Vagina (tissue), 2 donors: ENCODE measurements around the gene ARHGAP45.

Source experiments
- POLR2A ChIP-seq, 2 donors: fragments of 450-650 bp; IDR thresholded peaks; one replicate each; pipeline ENCODE4 v1.6.1; 2017; ENCODE audit warnings: antibody characterized with exemption in 2 of 2, mild to moderate bottlenecking in 2 of 2, moderate library complexity in 2 of 2
- TF ChIP-seq, protein P1 (sequence below), 3 experiments: fragments of 450-650 bp in 2 of 3; fragments of 200-600 bp in 1 of 3; sonication (generic) in 1 of 3; IDR thresholded peaks; one replicate each; pipeline ENCODE4 v1.5.1; 2017 to 2019; ENCODE audit warnings: antibody characterized with exemption in 3 of 3, mild to moderate bottlenecking in 2 of 3, moderate library complexity in 2 of 3

DNA sequence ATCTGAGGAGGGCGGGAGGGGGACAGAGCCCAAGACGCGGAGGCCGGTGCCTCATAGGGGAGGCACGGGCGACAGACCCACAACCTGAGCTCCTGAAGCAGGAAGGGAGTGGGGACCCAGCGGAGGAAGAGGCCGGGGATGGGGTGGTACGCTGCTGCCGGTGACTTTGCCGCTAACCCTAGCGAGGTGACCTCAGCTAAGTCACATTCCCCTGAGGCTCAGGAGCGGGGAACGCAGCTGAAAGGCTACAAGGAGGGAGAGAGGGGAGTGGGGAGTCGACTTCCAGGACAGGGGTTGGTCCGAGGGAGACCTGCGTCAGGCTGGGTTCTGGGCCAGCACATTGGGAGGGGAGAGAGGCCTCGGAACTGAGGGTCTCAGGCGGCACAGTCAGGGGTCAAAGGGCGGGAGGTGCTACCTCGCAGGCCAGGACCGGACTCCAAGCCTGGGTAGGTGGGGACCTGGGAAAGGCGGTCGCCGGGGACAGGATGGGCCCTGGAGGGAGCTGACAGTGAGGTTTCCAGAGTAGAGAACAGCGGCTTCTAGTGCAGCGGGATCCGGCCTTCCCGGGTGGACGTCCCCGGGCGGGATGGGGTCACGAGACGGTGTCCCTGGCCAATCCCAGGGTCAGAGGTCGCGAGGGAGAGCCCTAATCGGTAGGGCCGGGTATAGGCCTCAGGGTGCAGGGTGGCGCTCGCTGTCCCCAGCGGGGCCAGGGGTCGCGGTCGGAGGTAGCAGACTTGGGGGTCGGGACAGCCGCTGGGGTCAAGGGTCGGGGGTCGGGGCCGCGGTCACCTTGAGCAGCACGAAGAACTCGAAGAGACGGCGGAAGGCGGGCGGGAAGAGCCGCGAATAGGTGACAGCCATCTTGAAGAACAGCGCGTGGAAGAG, 46.7 kb upstream of the ARHGAP45 start:
- TF ChIP-seq, protein P1, sequence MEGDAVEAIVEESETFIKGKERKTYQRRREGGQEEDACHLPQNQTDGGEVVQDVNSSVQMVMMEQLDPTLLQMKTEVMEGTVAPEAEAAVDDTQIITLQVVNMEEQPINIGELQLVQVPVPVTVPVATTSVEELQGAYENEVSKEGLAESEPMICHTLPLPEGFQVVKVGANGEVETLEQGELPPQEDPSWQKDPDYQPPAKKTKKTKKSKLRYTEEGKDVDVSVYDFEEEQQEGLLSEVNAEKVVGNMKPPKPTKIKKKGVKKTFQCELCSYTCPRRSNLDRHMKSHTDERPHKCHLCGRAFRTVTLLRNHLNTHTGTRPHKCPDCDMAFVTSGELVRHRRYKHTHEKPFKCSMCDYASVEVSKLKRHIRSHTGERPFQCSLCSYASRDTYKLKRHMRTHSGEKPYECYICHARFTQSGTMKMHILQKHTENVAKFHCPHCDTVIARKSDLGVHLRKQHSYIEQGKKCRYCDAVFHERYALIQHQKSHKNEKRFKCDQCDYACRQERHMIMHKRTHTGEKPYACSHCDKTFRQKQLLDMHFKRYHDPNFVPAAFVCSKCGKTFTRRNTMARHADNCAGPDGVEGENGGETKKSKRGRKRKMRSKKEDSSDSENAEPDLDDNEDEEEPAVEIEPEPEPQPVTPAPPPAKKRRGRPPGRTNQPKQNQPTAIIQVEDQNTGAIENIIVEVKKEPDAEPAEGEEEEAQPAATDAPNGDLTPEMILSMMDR (IDR thresholded peaks at IDR 0.05) = no peak
- no peak for TF ChIP-seq POLR2A (IDR thresholded peaks at IDR 0.05)
